HG03565 (cell line): ENCODE measurements around the gene LCN15.
"Not testable (repeated sequence)": the region's sequence is repeated elsewhere in the genome, so short reads cannot be mapped to it uniquely, and the experiment has no call there.

Experiments used
- ATAC-seq: cut with Tn5 transposase; IDR thresholded peaks from one replicate; pipeline ENCODE4 v1.9.1; 2021; ENCODE audit warnings: mild to moderate bottlenecking, moderate library complexity; ENCODE audit not compliant: unreplicated experiment

The LCN15 gene

DNA sequence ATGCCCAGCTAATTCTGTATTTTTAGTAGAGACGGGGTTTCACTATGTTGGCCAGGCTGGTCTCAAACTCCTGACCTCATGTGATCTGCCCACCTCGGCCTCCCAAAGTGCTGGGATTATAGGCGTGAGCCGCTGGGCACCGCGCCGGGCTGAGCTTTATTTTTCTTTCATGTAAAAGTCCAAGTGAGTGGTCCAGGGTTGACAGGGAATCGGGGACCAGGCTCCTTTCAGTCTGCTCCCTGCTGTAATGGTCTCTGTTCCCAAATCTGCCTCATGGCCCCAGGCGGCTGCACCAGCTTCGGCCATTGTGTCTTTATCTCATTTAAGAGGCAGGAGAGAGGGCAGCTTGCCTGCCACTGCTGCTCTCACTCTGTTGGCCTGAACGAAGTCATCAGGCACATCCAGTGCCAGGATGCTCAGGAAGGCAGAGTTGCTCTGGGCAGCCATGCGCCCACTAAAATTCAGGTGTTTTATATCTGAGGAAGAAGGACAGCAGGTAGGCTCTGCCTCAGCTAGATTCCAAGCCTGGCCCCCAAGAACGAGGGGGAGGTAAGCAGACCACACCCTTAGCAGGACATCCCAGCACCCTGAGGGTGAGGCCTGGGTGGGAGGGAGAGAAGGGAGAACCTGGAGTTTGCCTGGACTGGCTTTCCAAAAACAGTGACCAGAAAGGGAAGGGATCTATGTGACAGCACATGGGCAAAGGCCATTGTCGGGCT lies 30.1 kb upstream of the LCN15 start:
- ATAC-seq, result no peak

DNA sequence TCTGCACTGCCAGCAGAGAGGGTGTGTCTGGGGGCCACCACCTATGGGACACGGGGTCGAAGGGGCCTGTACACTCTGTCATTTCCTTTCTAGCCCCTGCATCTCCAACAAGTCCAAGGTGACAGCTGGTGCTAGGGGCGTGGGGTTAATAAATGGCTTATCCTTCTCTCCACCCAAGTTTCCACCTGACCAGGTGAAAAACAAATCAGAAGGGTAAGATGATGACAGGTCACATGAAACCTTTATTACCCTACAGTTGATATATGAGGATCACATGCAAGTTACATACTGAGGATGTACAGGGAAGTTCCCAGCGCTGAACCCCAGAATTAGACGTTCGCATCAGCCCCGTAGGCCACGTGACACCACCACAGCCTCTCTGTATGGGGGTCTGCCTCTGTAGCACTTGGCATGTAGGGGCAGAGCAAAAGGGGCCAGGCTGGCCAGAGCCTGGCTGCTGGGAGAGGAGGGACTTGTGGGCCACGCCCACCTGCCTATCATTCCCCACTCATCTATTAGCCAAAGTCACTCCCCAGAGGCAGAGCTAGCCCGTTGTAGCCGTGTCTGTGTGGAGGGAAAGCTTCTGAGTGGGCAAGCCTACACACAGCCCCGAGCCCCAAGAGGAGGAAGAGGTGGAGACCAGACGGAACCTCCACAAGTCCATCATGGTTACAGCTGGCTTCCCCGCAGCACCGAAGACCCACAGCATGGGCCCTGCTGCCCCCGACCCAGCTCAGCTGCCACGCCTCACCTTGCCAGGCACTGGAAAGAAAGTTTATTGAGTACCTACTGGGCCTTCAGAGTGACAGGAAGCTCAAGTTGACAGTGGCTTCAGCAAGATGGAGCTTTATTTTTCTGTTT lies 29.0 kb upstream of the LCN15 start:
- ATAC-seq, result no peak

DNA sequence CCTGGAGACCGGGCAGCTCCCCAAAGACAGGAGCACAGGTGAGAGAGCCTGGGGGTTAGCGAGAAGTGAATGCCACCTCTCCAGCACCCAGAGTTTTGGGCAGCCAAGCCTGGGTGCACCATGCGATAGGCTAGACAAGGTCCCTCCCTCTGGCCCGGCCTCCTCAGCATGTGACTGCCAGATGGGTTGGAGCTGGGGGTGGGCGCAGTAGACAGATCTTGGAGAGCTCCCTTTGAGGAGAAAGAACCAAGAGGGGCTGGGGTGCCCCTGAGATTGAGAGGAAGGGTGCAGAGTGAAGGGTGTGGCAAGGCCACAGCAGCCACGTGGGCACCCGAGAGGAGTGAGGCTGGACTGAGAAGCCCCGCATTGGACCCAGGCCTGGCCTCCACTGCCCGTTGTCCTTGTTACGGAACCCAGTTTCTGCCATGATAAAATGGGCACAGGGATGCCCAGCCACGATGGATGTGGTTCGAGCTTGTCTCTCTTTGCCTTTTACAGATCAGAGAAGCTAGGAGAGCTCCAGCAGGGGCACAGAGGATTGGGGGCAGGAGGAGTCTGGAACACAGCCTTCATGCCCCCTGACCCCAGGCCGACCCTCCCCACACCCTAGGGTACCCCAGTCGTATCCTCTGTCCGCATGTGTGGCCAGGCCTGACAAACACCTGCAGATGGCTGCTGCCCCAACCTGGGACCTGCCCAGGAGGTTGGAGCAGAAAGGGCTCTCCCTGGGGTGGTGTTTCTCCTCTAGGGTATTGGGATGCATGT lies 28.2 kb upstream of the LCN15 start:
- ATAC-seq, result no peak

DNA sequence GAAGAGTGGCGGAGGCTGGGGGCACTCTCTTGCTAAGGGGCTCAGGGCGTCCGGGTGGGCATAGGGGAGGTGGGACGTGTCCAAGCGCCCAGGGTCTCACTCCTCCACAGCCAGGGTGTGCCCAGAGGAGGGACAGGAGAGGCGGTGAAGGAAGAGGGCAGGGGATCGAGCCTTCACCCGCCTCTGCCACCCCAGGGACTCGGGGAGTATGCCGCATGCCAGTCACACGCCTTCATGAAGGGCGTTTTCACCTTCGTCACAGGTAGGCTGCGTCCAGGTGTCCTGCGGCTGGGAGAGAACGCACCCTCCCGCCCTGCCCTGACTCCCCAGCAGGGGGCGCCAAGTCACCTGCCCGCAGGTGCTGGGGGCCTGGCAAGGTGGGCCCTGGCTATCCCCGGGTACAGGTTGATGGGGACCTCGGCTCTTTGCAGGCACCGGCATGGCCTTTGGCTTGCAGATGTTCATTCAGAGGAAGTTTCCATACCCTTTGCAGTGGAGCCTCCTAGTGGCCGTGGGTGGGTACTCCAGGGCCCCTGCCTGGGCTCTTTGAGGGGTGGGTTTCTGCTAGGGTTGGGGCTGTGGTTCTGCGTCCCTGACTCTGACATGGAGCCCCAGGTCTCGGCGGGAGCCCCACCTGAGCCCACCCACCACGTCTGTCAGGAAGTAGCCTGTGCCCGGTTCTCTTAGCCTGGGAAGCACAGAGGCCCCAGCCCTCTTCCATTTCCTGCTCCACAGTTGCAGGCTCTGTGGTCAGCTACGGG lies 27.4 kb upstream of the LCN15 start:
- no peak for ATAC-seq

DNA sequence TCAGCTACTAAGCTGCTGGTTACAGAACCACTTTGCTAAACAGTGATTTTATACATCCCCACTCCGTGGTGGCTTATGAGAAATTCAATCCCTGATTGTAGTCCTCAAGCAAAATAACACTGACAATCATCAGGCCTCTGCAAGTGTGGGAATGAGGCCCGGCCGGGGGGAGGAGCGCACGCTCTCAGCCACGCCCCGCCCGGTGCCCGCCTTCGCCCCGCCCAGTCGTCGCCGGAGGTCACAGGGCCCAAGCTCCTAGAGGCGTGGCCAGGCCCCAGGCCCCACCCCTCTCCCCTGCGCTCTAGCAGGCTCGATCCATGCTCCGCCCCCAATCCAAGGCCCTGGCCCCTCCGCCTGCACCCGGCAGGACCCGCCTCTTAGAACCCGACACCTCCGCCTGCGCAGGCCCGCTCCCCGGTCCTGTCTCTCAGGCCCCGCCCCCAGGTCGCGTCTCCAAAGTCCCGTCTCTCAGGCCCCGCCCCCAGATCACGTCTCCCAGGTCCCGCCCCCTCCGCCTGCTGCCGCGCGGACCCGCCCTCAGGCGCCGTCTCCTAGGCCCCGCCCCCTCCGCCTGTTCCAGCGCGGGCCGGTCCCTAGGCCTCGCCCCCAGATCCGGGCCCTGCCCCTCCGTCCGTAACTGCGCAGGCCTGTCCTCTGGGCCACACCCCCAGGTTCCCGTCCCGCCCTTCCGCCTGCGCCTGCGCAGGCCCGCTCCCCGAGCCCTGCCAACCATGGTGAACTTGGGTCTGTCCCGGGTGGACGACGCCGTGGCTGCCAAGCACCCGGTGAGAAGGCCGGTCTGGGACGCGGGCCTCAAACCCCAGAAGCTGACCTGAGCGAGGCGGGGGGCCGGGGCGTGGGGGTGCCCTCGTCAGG lies 26.6 kb upstream of the LCN15 start, which contains the start of gene TMEM141:
Gene TMEM141, plus strand, starts transcription at position 705 of the 876 bp plus-strand sequence. Its CDS starts 27 bp downstream, at position 732.
- peak; percentile 71 for ATAC-seq

DNA sequence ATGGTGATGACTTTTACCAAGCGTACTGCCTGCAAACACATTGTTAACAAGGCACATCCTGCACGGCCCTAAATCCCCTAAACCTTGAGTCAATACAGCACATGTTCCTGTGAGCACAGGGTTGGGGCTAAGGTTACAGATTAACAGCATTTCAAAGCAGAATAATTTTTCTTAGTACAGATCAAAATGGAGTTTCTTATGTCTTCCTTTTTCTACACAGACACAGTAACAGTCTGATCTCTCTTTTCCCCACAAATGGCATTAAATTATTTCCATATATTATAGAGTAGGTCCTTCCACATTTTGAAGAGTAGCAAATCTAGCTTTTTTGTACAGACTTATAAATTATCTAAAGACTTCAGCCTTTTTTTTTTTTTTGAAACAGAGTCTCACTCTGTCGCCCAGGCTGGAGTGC lies 25.2 kb upstream of the LCN15 start:
- no peak for ATAC-seq

DNA sequence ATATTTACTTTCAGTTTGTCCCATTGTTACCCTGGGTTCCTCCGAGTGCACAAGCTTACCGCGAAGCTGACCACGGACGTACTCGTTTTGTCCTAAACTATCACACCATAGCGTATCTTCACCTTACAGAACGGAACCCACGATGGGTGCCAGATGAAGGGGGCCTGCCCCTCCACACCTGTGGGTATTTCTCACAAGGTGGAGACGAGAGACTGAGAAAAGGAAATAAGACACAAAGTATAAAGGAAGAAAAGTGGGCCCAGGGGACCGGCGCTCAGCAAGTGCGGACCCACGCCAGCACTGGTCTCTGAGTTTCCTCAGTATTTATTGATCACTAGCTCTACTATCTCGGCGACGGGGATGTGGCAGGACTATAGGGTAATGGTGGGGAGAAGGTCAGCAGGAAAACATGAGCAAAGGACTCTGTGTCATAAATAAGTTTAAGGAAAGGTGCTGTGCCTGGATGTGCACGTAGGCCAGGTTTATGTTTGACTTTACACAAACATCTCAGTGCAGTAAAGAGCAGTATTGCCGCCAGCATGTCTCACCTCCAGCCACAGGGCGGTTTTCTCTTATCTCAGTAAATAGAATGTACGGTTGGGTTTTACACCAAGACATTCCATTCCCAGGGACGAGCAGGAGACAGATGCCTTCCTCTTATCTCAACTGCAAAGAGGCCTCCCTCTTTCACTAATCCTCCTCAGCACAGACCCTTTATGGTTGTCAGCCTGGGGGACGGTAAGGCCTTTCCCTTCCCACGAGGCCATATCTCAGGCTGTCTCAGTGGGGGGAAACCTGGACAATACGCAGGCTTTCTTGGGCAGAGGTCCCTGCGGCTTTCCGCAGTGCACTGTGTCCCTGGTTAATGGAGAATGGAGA lies 24.6 kb upstream of the LCN15 start:
- not testable (repeated sequence) for ATAC-seq

DNA sequence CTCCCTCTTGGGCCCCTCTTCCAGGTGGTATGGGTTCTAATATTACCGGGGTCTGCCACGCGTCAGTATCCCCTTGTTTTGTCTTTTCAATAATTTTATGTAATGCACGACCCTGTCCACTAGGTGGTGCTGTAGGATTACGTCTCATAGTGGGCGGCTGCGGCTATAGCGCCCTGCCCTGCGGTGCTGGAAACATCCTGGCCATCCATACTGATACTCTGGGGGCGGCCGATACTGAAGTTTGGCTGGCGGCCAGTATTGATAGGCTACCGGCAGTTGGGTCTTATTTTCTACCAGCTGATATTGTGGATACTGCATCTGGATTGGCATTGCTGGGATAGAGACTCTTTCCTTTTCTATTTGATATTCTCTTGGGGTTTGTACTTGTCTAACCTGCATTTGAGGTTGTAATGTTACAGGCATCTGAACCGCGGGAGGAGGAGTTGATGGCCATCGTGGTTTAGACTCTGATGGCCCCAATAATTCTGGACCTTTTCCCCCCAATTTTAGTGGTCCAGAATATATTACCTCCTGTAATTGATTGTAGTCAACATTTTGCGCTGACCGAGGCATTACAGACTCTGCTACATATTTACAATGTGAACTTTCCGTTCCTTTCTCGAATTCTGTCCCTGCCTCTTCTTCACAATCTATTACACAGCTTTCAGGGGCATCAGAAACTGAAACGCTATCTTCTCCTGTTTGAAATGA lies 23.5 kb upstream of the LCN15 start:
- ATAC-seq, result no peak

DNA sequence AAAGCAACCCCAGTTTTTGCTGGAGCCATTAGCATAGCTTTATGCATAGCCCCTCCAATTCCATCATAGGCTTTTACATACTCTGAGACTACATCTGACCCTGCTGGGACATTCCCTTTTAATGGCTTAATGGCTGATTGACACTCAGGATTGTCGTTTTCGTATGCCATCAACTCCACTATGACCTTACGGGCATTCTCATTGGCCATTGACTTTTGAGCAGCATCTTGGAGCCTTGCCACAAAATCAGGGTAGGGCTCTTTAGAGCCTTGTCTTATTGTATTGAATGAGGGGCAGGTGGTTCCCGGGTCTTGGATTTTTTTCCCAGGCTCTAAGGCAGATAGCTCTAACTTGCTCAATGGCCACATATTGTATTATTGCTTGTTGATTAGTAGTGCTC lies 22.7 kb upstream of the LCN15 start:
- not testable (repeated sequence) for ATAC-seq

DNA sequence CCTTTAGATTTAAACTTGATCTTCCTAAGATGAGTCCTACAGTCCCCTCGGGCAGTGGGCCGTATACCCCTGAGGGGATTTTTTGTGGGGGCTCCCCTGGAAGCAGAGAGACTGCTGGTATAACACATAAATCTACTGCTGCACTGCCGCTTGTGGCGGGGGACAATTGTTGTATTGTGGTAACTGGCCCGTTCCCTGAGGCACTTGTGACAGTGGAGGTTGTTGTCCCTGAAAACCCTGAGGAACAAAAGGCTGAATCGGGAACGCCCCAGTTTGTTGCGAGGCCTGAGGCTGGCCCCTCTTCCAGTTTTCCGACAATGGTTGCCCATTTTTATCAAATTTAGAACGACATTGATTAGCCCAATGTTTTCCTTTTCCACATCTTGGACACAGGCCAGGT lies 22.1 kb upstream of the LCN15 start:
- ATAC-seq, result no peak

DNA sequence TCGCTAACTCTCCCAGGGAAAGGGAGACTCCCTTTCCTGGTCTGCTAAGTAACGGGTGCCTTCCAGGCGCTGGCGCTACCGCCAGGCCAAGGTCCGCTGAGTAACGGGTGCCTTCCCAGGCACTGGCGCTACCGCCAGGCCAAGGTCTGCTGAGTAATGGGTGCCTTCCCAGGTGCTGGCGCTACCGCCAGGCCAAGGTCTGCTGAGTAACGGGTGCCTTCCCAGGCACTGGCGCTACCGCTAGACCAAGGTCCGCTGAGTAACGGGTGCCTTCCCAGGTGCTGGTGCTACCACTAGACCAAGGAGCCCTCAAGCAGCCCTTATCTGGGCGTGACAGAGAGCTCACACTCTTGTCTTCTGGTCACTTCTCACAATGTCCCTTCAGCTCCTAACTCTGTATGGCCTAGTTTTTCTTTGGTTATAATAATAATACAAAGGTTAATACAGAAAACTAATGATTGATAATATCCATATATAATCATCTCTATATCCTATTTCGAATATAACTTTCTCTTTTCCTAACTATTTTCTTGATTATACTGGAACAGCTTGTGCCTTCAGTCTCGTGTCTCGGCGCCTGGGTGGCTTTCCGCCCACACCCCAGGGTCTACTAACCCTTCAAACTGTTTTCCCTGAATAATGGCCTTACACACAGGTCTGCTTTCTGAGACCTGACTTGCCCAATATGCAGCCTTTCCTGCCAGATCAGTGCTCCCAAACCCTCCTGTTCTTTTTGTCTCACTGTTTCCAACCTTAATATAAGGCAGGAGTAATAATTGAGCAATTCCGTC lies 21.4 kb upstream of the LCN15 start:
- not testable (repeated sequence) for ATAC-seq

DNA sequence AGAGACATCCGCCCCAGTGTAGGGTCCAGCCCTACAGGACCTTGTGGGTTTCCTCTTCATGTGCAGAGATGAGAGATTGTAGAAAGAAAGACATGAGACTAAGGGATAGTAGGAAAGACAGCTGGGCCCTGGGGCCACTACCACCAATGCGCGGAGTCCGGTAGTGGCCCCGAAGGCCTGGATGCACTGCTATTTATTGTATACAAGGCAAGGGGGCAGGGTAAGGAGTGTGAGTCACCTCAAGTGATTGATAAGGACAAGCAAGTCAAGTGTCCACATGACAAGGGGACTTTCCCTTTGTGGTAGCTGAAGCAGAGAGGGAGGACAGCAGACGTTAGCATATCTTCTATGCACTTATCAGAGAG lies 20.7 kb upstream of the LCN15 start:
- ATAC-seq, result peak; percentile 53

DNA sequence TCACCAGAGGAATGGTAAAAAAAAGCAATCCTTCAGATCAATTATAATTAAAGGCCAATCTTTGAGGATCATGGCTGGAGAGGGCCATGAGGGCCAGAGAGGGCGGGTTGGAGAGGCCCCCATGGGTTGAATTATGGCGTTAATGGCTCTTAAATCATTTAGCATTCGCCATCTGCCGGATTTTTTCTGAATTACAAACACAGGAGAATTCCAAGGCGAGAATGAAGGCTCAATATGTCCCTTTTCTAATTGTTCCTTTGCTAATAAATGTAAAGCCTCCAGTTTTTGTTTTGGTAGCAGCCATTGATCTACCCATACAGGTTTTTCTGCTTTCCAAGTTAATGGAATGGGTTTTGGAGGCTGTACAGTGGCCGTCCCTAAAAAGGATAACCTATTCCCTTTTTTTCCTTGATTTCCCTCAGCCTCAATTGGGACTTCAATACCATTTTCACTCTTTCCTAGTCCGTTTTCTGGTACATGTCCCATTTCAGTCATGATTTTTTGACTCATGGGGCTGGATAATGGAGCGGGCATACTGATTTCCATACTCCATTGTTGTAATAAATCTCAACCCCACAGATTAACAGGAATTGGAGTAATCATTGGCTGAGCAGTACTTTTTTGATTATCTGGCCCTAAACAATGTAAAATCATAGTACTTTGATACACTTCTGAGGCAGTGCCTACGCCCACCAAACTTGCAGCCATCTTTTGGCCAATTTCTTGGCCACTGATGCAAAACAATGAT lies 20.1 kb upstream of the LCN15 start:
- peak; percentile 17 for ATAC-seq

DNA sequence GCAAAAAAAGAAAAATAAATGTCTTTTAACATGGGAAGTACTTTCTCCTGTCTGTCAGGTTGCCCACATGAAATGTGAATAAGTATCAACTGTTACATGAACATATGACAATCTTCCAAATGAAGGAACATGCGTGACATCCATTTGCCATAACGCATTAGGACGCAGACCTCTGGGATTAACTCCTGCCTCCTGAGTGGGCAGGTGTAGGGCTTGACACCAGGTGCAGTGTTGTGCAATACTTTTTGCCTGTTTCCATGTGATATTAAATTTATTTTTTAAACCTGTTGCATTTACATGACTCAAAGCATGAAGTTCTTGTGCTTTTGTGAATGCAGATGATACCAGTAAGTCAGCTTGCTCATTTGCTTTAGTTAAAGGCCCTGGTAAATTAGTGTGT lies 18.1 kb upstream of the LCN15 start:
- ATAC-seq, result no peak

DNA sequence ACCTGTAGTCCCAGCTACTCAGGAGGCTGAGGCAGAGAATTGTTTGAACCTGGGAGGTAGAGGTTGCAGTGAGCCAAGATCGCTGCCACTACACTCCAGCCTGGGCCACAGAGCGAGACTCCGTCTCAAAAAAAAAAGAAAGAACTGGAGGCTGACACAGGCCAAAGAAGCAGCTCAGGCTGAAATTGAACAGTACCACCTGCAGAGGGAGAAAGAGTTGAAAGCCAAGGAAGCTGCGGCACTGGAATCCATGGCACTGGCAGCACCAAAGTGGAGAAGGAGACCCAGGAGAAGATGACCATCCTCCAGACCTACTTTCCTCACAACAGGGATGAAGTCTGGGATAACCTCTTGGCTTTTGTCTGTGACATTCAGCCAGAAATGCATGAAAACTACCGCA lies 15.5 kb upstream of the LCN15 start:
- ATAC-seq, result no peak

DNA sequence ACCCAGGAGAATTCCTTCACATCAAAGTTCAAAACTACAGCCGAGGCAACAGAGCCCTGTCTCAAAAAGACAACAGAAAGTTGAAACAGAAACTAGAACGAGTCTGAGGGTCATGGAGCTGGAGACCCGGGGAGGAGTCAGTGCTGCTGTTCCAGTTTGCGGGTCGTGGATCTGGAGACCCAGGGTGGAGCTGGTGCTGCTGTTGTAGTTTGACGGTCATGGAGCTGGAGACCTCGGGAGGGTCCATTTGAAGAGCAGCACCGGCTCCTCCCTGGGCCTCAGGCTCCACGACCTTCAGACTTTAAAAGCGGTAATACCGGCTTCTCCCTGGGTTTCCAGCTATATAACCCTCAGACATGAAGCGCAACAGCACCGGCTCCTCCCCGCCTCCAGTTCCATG lies 13.0 kb upstream of the LCN15 start:
- ATAC-seq, result no peak

DNA sequence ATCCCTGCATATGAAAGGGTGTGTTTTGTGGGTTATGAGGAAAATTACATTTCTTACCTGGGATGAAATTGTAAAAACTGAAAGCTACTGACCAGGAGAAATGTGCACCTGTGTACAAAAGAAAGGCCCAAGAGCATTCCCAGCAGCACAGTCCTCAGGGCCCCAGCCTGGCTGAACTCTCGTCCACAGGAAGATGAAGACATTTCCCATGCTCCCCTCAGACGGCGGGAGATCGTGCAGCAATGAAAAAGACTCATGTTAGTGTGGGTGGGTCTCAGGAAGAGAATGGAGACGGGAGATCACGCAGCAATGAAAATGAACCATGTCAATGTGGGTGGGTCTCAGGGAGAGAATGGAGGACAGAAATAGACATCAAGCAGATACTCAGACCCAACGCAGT lies 12.6 kb upstream of the LCN15 start:
- ATAC-seq, result no peak
